ENCODE data around the gene WDR48. TPM values are rescaled to one million over a fixed set of nuclear protein-coding genes. Genes with fewer than 3 reads are reported as not detected.

The WDR48 gene
- total RNA-seq, 1 experiment from 2014 or later = 21.2 TPM

DNA sequence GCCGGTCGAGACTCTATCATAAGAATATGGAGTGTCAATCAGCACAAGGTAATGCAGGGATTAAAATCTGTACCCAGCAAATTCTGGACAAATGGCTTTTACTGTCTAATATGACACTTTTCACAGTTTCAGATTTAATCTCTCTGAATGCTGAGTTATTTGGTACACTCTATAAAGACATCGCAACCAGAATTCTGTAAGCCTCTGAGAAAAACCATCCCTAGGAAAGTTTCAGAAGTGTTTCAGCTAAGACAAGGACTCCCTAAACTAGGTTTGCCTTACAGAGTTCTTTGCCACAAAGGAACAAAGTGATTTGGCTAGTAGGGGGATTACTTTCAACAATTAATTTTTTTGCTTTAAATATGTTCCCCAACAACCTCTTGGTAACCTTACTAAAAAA lies 11.3 kb downstream of the WDR48 start:
- DNase-seq (ENCODE audit: low spot score) = no peak

DNA sequence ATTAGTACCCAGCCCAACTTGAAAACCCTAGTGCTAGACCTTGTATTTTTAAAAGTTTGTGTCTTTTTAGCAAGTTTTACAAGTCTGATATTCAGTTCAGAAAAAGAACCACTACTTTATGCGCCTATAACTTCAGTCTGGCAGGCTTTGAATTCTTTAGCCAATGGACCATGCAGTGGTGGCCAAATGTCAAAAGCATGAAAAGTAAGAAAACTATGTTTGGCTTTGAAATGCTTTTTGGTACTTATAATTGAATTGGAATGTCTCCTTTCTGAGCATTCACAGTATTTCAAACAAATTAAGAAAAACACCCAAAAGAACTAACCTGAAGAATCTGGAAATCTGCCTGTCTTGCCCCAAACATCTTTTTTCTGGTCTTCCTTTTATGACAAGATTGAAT lies 12.8 kb downstream of the WDR48 start:
- no peak for DNase-seq (ENCODE audit: low spot score)

DNA sequence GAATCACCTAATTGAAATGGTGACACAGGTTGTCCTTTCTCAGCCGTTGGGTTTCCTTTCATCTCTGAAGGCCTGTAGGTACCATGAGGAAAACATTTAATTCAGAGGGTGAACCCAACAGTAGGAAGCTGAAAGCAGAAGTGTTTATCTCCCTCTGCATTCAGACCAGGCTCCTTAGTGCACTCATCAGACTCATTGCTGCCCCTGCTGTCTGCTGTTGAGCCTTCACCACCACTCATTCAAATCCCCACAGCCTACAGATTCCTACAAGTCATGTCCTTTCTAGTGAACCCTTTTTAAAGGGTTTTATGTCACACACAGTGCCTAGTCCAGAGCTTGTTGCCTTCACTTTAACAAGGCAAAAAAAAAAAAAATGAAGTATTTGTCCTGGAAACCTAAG lies 13.4 kb downstream of the WDR48 start:
- DNase-seq (ENCODE audit: low spot score) = peak; percentile 22

DNA sequence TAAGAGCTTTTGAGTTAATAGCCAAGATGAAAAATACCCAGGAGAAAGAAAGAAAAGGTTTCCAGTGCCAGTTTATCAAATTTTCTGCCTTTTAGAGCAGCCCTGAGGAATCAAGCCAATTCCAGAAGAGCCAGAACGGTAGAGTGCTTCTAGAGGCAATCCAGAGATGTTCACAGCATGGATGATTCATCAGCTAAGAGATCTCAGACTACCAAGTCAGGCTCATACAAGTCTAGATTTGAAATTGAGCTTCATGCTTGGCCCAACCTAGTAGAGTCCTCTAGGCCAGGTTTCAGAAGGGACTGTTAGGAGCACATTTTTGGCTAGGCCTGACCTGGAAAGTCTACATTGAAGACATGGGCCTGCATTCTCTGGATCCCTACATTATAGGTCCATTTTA lies 15.5 kb downstream of the WDR48 start:
- no peak for DNase-seq (ENCODE audit: low spot score)

DNA sequence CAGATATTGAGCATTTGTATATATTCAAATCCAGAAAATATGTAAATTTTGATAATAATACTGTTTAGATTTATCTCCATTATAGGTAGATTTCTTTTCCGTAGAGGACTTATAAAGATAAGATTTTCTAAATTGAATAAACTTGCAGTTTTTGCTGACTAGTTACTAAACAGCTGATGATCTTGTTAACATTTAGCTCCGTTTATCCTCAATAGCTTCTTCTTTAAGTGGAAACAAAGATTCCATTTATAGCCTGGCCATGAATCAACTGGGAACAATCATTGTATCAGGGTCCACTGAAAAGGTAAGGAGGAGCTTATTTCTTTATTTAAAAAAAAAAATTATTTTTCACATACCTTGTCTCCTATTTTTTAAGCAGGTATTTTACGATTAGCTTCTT lies 16.7 kb downstream of the WDR48 start:
- no peak for DNase-seq (ENCODE audit: low spot score)

DNA sequence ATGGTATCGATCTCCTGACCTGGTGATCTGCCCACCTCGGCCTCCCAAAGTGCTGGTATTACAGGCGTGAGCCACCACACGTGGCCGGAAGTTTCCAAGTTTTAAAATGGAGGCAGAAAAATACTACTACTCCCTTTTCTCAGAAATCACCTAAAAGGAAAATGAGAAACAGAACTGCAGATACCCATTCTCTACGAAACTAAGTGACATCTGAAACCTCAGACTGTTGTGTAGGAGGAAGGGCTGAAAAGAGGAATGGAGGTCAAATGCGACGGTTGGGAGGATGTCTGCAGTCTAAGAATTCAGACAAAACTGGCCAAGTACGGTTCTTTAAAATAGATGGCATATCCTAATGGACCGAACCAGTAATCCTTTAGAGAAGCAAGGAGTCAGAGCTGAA lies 24.1 kb downstream of the WDR48 start:
- no peak for DNase-seq (ENCODE audit: low spot score)

DNA sequence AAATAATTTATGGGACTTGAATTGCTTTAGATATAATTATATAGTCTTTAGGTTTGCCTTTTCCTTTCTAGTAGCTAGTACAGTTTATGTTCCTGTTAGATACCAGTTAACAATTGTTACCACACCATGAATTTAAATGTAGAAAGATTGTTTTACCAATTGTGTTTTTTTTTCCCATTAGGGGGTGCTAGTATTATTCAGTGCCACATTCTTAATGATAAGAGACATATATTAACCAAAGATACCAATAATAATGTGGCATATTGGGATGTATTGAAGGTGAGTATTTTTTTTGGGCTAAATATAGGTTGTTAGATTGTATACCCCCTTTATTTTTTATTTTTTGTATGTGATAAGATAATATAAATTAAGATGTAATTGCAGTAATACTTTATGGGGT lies 27.7 kb downstream of the WDR48 start:
- DNase-seq (ENCODE audit: low spot score) = no peak

DNA sequence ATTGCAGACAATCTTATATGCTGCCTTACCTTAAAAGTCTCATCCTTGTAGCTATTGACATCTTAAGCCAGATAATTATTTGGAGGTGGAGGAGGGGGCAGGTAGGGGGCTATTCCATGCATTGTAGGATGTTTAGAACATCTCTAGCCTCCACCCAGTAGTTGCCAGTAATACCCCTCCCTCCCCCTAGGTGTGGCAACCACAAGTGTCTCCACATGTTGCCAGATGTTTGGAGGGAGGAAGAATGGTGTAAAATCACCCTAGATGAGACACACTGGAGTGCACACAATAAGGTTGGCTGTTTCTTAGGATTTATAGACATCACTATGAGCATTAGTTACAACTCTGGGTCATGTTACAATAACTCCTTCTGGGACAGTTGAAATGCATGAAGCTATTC lies 28.2 kb downstream of the WDR48 start:
- DNase-seq (ENCODE audit: low spot score) = no peak

DNA sequence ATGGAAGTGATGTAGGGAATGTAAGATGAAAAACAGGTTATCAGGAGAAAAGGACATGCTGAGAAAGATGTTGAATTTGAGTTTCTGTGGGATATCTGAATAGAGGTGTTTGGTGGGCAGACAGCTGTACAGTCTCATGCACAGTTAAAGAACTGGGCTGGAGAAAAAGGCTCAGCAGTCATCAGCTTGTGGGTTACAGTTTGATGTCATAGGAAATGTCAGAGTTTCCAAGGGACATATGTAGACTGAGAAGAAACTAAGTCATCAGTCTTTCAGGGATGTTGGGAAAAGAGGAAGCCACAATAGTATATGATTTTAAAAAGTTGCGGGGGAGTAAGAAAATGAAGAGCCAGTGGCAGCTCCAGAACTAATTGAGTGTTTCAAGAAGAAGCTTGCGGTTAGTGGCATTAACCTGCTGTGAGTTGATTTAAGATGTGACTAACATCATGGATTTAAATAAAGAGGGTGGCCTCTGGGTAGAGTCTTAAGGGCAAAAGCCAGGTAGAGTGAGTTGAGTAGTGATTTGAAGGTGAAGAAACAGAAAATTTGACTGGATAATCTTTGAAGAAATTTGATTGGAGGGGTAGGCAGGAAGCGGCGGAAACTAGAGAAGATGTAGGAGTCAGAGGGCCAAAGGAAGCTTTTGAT lies 31.0 kb downstream of the WDR48 start:
- DNase-seq (ENCODE audit: low spot score) = no peak

DNA sequence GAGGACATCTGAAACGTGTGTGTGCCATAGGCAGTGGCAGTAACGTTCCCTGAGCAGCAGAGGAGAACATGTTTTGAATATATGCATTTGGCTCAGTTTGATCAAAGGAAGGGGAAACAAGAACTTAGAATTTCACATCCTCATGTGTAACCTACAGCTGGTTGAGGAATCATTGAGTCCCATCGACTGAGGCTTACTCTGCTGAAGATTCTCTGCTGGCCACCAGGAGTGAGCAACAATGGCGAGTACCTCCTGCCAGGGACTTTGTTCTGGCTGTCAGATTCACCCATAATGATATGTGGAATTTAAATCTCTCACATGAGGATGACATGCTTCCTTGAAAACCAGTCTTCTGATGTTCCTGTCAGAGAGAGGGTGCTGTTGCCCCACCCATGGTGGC lies 34.3 kb downstream of the WDR48 start:
- no peak for DNase-seq (ENCODE audit: low spot score)

DNA sequence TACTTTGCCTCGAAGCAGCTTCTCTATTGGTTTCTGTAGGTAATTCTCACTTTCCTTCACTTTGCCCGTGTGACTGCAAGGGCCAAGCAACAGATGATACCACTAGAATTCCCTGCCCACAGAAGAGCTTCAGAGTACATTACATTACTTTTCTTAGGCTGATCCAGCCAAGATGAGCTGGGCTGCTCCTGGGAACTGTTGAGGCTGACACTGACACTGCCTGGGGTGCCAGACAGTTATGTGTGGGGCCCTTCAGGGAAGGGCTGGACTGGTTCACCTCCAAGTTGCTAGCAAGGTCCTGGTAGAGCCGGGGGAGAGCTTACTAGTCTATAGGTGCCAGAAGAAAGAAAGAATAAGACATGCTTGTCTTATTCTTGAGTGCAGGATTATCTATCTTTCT lies 36.6 kb downstream of the WDR48 start:
- no peak for DNase-seq (ENCODE audit: low spot score)

DNA sequence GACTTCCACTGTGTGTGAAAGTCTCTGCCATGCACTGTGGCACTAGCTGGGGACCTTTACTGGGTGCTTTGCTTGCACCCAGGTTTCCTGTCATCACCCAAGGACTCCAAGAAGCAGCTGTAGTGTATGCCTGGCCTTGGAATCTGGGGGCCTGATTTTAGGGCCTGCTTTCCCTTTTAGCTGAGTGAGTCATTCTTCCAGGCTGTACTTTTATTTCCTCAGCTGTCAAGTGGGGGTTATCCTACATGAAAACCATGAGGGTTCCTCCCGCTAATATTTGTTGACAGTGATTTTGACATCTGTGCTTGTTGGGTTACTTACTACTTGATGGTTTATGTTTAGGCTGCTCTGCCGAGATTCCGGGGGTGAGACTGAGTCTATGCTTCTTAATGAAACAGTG lies 37.1 kb downstream of the WDR48 start:
- no peak for DNase-seq (ENCODE audit: low spot score)

DNA sequence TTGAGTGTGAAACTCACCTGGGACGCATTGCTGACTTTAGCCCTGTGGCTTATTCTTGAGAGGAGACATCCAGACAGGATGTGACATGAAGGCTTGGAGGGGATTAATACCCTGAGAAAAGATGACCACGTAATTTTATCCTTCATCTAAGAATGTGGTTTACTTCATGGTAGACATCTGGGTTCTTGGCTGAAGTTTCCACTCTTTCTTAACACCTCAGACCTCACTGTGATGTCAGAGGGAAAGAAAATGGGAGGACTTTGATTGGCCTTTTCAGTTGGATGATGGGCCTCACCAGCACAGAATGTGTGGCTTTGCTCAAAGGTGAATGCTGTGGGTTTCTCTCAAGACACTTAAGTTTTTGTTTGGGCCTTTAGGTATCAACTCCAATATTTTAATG lies 39.1 kb downstream of the WDR48 start:
- no peak for DNase-seq (ENCODE audit: low spot score)

DNA sequence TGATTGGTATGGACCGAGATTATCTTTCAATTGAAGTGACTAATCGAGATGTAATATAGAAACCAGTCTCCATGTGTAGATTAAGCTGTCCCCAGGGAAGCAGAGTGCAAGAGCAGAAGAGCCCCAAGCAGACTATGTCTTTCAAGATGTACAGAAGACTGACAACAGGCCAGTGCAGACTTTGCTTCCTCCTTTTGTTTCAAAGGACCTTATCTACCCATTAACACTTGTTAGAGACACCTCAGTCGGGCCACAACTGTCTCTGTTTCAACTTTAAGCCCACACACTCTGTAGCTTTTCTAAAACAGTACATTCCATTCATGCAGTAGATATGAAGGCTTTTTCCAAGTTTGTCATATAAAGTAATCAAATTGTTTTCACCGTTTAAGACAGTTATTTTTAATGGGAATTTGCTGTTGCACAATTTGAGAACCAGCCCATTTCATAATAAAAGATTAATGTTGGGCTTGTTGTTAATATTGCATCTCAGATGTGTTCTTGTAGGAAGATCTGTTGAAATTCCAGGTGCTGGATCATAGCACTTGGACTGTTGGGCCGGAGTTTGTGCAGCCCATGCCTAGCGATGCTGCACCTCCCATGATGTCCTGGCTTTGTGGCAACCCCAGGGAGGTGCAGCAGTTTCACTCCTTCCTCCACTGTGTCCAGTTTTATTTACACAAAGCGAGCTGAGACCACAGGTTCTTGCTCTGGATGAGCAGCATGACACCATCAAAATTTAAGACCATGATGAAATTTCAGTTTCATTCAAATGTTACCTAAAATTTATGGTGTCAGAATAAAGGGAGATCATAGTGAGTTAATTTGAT lies 43.2 kb downstream of the WDR48 start:
- no peak for DNase-seq (ENCODE audit: low spot score)

DNA sequence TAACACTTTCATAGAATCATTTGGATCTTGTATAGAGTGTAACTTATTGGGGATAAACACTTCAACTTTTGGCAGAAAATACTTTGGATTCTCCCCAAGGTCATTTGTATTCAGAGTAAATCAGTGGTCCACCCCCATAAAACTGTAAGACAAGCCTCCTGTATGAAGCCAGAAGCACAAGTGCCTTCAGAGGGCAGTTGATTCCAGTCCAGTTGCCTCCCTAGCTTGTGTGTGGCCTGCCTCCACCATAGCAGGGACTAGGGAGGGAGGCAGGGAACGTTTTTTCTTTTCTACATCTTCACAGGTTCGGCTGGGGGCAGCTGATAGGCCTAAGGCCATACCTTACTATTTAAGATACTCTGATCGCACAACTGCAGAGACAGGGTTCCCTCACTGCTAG lies 44.0 kb downstream of the WDR48 start:
- no peak for DNase-seq (ENCODE audit: low spot score)

DNA sequence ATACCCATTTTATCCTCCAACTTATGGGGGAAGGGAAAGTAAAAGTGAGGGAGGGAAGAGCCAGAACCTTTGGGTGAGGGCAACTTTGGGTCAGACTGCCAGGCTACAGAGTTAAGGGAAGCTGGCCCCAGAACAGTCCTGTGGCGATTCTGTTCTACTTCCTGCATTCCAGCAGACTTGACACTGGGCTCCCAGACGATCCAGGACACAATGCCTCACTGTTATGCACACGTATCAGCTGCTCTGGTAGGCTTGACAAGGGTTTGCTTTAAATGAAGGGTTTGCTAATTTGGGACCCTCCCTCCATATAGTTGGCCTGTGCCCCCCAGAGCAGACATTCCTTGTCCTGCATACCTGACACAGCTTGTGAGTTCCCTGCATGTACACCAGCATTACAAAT lies 45.0 kb downstream of the WDR48 start:
- no peak for DNase-seq (ENCODE audit: low spot score)

DNA sequence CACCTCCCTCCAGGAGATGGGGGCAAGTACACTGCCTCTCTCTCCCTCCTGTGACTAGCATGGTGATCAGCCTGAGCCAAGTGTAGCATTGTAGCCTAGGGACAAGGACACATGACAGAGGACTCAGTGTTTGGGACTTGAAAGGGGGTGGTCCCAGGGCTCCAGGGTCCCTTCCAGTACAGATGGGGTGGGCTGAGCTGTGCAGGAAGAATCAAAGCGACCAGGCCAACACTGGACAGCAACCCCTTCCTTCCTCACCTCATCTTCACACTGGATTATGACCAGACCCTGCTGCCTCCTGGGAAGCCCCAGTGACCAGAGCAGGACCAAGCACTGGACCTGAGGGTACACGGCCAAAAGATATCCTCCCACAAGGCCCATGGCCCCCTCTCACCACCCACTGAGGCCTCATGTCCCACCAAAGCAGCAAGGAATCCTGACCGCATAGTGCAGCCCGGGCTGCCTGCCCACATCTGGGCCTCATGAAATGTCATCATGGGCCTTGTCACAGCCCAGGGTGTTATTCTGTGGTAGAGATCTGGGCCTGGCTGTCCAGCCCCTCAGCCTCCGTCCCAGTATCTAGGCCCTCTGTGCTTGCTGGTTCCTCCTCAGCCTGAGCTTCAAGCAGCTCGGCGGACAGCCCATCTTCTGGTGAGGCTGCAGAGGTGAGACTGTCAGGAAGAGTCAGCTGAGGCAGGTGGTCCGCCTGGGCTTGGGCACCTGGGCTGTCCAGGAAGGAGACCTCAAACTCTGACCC lies 46.1 kb downstream of the WDR48 start:
- no peak for DNase-seq (ENCODE audit: low spot score)

DNA sequence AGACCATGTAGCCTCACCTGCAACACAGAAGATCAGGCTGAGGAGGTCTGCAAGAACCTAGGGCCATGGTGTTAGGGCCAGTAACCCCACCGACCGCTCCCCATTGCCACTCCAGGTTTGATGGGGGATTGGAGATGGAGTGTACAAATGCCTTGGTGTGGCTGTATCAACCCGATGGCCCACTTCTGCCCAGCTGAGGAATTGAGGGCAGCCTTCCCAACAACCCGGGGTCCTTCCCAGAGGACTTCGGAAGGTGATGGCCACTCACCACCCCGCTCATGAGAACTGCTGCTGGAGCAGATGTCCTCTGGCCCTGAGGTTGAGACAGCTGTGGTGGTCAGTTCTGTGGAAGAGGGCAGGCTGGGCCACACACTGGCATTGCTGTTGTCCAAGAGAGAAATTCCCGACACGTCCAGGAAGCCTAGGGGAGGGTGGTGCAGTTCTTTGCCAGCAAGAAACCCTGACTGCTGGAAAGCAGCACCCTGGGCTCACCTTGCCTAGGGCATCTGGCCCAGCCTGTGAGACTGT lies 46.7 kb downstream of the WDR48 start:
- DNase-seq (ENCODE audit: low spot score) = no peak

DNA sequence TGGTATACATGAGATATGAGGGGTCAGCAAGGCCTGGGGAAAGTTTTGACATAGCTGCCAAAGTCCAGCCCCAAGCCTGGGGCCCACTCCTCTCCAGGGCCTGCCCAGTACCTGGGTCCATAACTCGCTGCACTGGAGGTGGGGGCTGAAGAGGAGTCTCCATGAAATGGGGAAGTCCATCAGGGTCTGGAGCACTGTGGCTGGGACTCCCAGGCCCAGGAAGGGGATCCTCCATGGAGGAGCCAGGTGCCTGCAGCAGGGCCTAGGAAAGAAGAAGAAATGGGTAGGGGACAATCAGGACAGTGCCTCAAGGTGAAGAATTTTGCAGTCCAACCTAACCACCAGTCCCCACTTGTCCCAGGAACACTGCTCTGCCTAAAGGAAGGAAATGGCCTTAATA lies 47.4 kb downstream of the WDR48 start:
- DNase-seq (ENCODE audit: low spot score) = no peak

DNA sequence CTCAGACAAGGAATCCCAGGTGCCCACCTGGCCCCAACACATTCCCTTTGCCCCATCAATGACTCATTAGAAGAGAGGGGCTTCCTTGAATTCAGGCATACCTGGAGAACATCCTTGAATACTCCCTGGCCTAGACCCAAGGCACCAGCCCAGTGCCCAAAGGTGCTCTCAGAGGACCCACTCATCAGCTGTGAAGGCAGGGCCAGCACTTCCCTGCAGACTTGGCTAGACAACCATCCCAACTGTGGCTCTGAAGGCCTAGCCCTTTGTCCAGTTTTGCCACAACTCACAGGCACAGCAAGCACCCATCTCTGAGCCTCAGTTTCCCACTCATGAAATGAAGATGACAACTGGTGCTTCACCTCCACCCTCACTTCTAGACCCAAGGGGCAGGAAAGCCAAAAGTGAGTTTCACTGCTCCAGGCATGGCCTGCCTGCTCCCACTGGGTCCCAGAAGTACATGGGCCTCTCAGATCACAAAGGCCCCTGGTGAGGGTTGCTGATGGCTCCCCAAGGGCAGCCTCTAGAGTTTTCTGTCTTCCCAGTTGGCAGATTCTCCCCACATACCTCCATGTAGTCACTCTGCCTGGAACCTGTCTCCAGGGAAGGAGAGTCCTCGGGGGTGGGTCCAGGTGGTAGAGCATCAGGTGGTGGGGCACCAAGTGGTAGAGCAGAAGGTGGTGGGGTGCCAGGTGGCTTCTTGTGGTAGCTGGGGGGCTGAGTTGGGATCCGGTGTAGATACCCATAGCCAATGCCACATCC lies 48.1 kb downstream of the WDR48 start:
- DNase-seq (ENCODE audit: low spot score) = no peak

DNA sequence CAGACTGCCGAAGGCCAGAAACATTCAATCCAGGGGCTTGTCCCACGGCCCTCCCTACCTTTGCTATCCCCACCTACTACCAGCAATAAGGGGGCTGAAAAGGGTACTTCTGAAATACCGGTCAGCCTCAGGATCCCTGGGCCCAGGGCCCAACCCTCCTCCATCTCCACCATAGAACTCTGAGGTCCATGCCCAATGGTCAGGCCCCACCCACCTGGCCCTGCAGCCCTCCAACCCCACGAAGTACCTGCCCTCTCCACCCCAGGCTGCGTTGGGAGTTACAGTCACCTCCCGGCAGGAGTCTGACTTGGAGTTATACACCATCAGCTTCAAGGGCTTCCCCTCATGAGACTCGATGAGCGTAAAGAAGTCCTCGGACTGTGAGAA lies 48.7 kb downstream of the WDR48 start:
- no peak for DNase-seq (ENCODE audit: low spot score)

Data from A172 (cell line).